ENCODE data around the gene AIM2.

Gene AIM2

DNA sequence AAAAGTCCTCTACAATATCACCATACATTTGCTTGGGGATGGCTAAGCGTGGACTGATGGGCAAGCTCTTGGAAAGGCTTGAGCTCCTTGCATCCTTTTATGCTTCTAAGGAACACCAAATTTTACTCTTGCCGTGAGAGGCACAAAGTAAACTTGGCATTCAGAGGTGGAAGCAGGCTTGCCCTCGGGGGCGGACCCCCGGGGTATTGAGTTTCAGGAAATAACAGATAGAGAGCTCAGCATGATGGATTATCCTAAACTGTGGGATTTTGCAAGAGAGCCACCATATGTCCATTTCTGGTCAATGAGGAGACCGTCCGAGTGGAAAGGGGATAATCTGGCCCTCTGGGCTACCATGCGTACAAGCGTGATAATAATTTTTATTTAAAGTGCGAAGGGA, 52.8 kb downstream of the AIM2 start:
- Histone ChIP-seq H3K4me3 (ENCODE audit: low read length) (no peak overlapping the region), H3K27me3 (replicated peaks; ENCODE audit: insufficient read depth, low read length) (no peaks in the 10 kb centered on the region), H3K27ac (ENCODE audit: low read length) (no peak overlapping the region), H3K79me2 (ENCODE audit: low read length) (peaks cover 89% of the 10 kb centered on the region), H3K4me2 (ENCODE audit: low read depth, low read length) (no peak overlapping the region), H2AFZ (ENCODE audit: low read length) (no peak overlapping the region), H3K9me2 (replicated peaks; ENCODE audit: insufficient read depth, low read length) (no peaks in the 10 kb centered on the region), H3K36me3 (replicated peaks; ENCODE audit: insufficient read depth, low read length) (peaks cover 3% of the 10 kb centered on the region), H3K4me1 (ENCODE audit: low read length) (no peaks in the 10 kb centered on the region), H4K20me1 (ENCODE audit: insufficient read depth, low read length) (0 out of 2 replicates have a peak, but pooled peaks cover 2% of the 10 kb centered on the region), H3F3A (ENCODE audit: insufficient read depth, low read length) (no peaks in the 10 kb centered on the region), H3K9me3 (replicated peaks; ENCODE audit: insufficient read depth, low read length) (no peaks in the 10 kb centered on the region), H3K9ac (ENCODE audit: low read length) (no peak overlapping the region)
- no peak for DNase-seq
- TF ChIP-seq EZH2 (optimal IDR thresholded peaks at IDR 0.05; ENCODE audit: low read depth, low read length), result no peak

DNA sequence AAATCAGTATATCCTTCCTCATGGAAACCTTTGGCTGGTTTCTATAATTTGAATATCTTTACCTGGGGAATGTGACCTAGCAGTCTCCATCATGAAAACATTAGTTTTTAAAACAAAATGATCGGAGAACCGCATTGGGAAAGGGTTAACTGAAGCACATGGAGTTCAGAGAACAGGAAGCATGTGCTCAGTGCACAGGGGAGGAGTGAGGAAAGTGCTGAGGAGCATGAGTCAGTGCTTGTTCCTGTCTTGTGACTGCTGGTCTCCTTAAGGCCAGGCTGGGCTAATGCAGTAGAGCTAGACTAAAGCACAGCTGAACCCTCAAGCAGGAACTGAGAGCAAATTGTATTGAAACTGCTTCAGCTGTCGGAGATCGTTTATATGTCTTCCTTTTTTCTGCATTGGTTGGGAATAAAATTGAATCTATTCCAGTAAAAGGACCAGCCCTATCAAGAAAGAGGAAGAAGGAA, 61.1 kb downstream of the AIM2 start:
- Histone ChIP-seq H3K36me3 (replicated peaks; ENCODE audit: insufficient read depth, low read length) (peaks cover 42% of the 10 kb centered on the region), H3K79me2 (ENCODE audit: low read length) (peaks cover 83% of the 10 kb centered on the region), H3K27me3 (replicated peaks; ENCODE audit: insufficient read depth, low read length) (no peaks in the 10 kb centered on the region), H3K4me2 (ENCODE audit: low read depth, low read length) (peak overlapping the region; percentile 78), H2AFZ (ENCODE audit: low read length) (peak overlapping the region; percentile 33), H3K9me2 (replicated peaks; ENCODE audit: insufficient read depth, low read length) (no peaks in the 10 kb centered on the region), H3K9ac (ENCODE audit: low read length) (peak overlapping the region; percentile 47), H3K4me1 (ENCODE audit: low read length) (peaks cover 38% of the 10 kb centered on the region), H4K20me1 (ENCODE audit: insufficient read depth, low read length) (no peaks in the 10 kb centered on the region), H3K9me3 (replicated peaks; ENCODE audit: insufficient read depth, low read length) (no peaks in the 10 kb centered on the region), H3F3A (ENCODE audit: insufficient read depth, low read length) (peaks cover 47% of the 10 kb centered on the region), H3K4me3 (ENCODE audit: low read length) (peak overlapping the region; percentile 41), H3K27ac (ENCODE audit: low read length) (peak overlapping the region; percentile 72)
- DNase-seq, result peak; percentile 98
- TF ChIP-seq, protein P1, sequence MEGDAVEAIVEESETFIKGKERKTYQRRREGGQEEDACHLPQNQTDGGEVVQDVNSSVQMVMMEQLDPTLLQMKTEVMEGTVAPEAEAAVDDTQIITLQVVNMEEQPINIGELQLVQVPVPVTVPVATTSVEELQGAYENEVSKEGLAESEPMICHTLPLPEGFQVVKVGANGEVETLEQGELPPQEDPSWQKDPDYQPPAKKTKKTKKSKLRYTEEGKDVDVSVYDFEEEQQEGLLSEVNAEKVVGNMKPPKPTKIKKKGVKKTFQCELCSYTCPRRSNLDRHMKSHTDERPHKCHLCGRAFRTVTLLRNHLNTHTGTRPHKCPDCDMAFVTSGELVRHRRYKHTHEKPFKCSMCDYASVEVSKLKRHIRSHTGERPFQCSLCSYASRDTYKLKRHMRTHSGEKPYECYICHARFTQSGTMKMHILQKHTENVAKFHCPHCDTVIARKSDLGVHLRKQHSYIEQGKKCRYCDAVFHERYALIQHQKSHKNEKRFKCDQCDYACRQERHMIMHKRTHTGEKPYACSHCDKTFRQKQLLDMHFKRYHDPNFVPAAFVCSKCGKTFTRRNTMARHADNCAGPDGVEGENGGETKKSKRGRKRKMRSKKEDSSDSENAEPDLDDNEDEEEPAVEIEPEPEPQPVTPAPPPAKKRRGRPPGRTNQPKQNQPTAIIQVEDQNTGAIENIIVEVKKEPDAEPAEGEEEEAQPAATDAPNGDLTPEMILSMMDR (IDR thresholded peaks at IDR 0.05; ENCODE audit: low read length), result no peak
- TF ChIP-seq EZH2 (optimal IDR thresholded peaks at IDR 0.05; ENCODE audit: low read depth, low read length) (no peak), EZH2phosphoT487 (IDR thresholded peaks at IDR 0.05; ENCODE audit: low read length) (no peak)

DNA sequence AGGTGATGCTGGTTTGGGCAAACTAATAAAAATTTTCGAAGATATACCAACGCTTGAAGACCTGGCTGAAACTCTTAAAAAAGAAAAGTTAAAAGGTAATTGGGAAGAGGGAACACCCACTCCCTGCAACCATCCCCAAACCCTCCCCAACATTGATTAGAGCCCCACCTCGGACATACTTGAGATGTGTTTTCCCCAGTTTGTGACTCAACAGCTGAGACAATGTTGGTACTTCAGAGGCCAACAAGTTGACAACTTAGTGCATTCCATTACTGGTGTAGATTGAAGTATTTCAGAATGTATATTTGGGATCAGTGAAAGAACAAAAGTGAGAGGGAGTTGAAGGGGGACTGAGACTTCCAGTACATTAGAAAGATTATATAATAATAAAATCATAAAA, 61.7 kb downstream of the AIM2 start:
- peak overlapping the region; percentile 78 for H3K4me2 ChIP-seq (ENCODE audit: low read depth, low read length)
- H3K4me1 ChIP-seq (ENCODE audit: low read length), result peaks cover 38% of the 10 kb centered on the region
- no peaks in the 10 kb centered on the region for H3K9me3 ChIP-seq (replicated peaks; ENCODE audit: insufficient read depth, low read length)
- H3K27me3 ChIP-seq (replicated peaks; ENCODE audit: insufficient read depth, low read length), result no peaks in the 10 kb centered on the region
- no peaks in the 10 kb centered on the region for H4K20me1 ChIP-seq (ENCODE audit: insufficient read depth, low read length)
- DNase-seq, result no peak
- peak overlapping the region; percentile 72 for H3K27ac ChIP-seq (ENCODE audit: low read length)
- H3K36me3 ChIP-seq (replicated peaks; ENCODE audit: insufficient read depth, low read length), result peaks cover 42% of the 10 kb centered on the region
- TF ChIP-seq, protein P1 (IDR thresholded peaks at IDR 0.05; ENCODE audit: low read length), result no peak
- no peak for TF ChIP-seq EZH2 (optimal IDR thresholded peaks at IDR 0.05; ENCODE audit: low read depth, low read length)
- no peak for TF ChIP-seq EZH2phosphoT487 (IDR thresholded peaks at IDR 0.05; ENCODE audit: low read length)
- no peak overlapping the region for H2AFZ ChIP-seq (ENCODE audit: low read length)
- no peak overlapping the region for H3K9ac ChIP-seq (ENCODE audit: low read length)
- H3F3A ChIP-seq (ENCODE audit: insufficient read depth, low read length), result peaks cover 53% of the 10 kb centered on the region
- peaks cover 83% of the 10 kb centered on the region for H3K79me2 ChIP-seq (ENCODE audit: low read length)
- no peaks in the 10 kb centered on the region for H3K9me2 ChIP-seq (replicated peaks; ENCODE audit: insufficient read depth, low read length)
- no peak overlapping the region for H3K4me3 ChIP-seq (ENCODE audit: low read length)

DNA sequence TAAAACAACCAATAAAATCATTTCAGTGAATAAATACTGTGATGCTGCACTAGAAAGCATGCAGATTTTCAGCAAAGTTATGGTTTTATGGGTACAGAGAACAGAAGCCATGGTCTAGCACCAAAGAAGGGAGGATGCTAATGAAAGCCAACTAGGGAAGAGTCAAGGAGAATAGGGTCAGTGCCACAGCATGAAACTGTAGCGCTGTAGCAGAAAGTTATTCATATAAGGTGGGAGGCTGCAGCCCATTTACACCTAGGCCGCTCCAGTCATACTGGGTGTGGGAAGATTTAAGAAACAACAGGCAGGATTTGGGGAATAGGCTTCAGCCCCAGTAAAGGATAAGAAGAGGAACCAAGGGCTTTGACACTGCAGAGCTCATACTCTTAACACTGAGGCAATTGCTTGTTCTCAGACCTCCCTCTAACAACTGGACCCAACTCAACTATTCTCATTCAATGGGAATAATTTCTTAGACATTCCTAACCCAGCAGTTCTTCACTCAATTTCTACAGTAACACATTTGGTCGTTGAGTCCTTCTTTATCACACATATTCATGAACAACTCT, 62.5 kb downstream of the AIM2 start:
- no peak for DNase-seq
- H2AFZ ChIP-seq (ENCODE audit: low read length), result no peak overlapping the region
- H3K4me3 ChIP-seq (ENCODE audit: low read length), result no peak overlapping the region
- H3K27me3 ChIP-seq (replicated peaks; ENCODE audit: insufficient read depth, low read length), result no peaks in the 10 kb centered on the region
- H3K9ac ChIP-seq (ENCODE audit: low read length), result no peak overlapping the region
- H3K36me3 ChIP-seq (replicated peaks; ENCODE audit: insufficient read depth, low read length), result peaks cover 42% of the 10 kb centered on the region
- no peak overlapping the region for H3K27ac ChIP-seq (ENCODE audit: low read length)
- peaks cover 81% of the 10 kb centered on the region for H3K79me2 ChIP-seq (ENCODE audit: low read length)
- H4K20me1 ChIP-seq (ENCODE audit: insufficient read depth, low read length), result no peaks in the 10 kb centered on the region
- H3K9me3 ChIP-seq (replicated peaks; ENCODE audit: insufficient read depth, low read length), result no peaks in the 10 kb centered on the region
- no peak for TF ChIP-seq EZH2phosphoT487 (IDR thresholded peaks at IDR 0.05; ENCODE audit: low read length)
- no peak for TF ChIP-seq EZH2 (optimal IDR thresholded peaks at IDR 0.05; ENCODE audit: low read depth, low read length)
- TF ChIP-seq, protein P1 (IDR thresholded peaks at IDR 0.05; ENCODE audit: low read length), result no peak
- H3K9me2 ChIP-seq (replicated peaks; ENCODE audit: insufficient read depth, low read length), result no peaks in the 10 kb centered on the region
- peaks cover 42% of the 10 kb centered on the region for H3K4me1 ChIP-seq (ENCODE audit: low read length)
- peaks cover 55% of the 10 kb centered on the region for H3F3A ChIP-seq (ENCODE audit: insufficient read depth, low read length)
- peak overlapping the region; percentile 78; the same call in 1 of the 2 replicates for H3K4me2 ChIP-seq (ENCODE audit: low read depth, low read length)

All from MM.1S (cell line).